RPMI7951 (cell line): Measurements from ENCODE around the gene RPL7A. TPM values are rescaled to one million over a fixed set of nuclear protein-coding genes. Genes with fewer than 3 reads are reported as not detected.
"Not testable (repeated sequence)": the region's sequence is repeated elsewhere in the genome, so short reads cannot be mapped to it uniquely, and the experiment has no call there.

Experiments
- DNase-seq: peaks from one replicate; pipeline ENCODE4 v3.0.0-alpha.2; 2012; ENCODE audit warnings: low read depth
- total RNA-seq: library from RNA; depleted of rRNA; stranded (reverse); fragments of >200 nt; shearing (Covaris generic); gene quantifications from 2 replicates; pipeline ENCODE4 v1.2.3, GENCODE V29; 2014

The RPL7A gene
- total RNA-seq, 1 experiment from 2014 or later: 1,811 TPM

DNA sequence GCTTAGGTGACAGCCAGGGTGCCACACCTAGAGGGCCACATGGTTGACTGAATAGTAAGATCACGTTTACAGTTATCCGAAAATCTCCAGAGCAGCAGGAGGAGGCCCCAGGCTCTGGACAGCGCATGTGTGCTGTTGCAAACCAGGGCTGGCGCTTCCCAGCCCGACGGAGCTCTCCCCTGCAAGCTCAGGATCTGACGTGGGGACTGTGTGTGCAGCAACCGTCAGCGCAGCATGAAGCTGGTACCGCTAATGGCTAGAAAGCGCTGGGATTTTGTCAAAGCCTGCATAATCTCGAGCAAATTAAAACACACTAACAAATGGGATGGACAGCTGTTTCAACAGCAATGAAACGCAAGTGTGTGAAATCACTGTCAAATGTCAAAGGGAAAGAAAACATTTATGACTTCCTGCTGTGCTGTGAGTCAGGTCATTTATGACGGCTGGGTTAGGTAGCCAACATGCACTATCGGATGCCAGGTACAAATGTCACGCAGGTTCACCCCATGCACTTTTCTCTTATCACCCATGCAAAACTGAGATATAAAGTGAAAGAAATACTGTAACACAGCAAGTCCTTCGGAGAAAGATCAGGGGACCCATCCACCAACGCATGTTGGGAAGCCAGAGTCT lies 20.3 kb downstream of the RPL7A start:
- DNase-seq: no peak

- no peak for DNase-seq
Observed at GRCh38 chr9:133369422-133369821, 21.4 kb downstream of the RPL7A start.

- DNase-seq: no peak
Observed at GRCh38 chr9:133369933-133370332, 21.9 kb downstream of the RPL7A start.

DNA sequence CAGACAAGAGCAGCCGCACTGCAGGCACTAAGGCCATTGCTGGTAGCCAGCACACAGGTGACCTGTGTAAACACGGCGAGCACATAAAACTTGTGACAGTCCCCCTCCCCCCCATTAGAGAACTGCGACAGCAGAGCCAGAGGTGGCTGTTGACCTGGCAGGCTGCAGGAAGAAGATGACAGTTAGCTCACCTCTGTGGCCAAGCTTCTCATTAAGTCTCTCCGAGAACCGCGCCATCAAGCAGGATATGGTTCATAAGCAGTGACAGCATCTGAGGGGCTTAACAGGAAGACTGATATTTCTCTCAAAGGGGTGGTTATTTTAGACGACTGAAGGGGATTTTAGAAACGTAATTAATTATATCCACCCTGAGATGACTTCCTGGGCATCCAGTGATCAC lies 22.7 kb downstream of the RPL7A start:
- no peak for DNase-seq

- DNase-seq: no peak
Observed at GRCh38 chr9:133371261-133371711, 23.3 kb downstream of the RPL7A start.

- DNase-seq: no peak
Observed at GRCh38 chr9:133372144-133372543, 24.1 kb downstream of the RPL7A start.

DNA sequence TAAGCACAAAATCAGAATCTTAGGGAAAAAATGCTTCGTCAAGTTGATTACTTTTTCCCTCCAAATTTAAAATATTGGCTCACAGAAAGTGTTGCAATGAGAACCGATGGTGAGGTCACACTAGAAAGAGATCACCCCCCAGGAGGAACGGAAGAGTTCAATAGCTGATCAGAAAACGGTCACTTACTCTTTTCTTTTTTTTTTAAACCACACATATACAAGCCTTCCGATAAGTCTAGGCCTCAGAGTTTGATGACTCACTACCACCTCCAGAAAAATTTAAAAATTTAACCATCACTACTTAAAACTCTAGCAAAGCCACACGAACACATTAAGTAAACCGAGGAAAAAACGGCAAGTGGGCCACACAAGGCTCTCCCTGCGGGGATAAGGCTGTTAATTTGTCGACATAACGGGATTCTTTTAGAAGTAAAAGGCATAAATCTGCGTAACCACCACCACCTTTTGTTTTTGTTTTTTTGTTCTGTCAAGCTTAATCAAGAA lies 26.6 kb downstream of the RPL7A start:
- DNase-seq: peak; percentile 46

DNA sequence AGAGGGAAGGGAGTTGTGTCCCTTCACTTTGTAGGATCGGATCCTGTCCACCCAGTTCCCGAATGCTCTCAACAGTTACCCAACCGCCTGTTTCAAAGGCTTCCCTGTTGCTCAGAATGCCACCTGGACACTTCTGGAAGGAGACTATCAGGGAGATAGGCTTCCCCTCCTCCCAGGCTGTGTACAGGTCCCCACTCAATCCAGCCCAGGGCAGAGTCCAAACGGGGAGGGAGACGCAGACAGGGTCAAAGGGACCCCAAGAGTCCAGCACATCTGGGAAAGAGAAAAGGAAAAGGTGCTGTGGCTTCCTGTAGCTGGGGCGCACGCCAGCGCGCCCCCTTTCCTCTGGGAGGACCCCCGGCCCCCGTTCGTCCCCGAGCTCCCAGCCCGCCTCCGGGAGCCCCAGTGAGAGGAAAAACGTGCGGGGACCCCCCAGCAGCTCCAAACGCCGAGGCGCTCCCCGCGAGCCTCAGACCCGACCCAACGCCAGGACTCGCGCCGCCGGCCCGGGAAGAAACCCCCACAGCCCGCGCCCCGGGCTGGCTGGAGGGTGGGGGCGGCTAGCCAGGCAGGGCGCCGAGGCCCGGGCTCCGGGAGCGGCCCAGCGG lies 27.2 kb downstream of the RPL7A start:
- DNase-seq: peak; percentile 24

- DNase-seq: peak; percentile 94
Observed at GRCh38 chr9:133375724-133376654, 28.0 kb downstream of the RPL7A start, which contains the start of the genes STKLD1 and SURF4. Gene STKLD1, plus strand, starts transcription at chr9:133376366. Its CDS starts 108 bp downstream, at chr9:133376474. Gene SURF4, minus strand, starts transcription at chr9:133376060. Its CDS starts 91 bp downstream, at chr9:133375969.

DNA sequence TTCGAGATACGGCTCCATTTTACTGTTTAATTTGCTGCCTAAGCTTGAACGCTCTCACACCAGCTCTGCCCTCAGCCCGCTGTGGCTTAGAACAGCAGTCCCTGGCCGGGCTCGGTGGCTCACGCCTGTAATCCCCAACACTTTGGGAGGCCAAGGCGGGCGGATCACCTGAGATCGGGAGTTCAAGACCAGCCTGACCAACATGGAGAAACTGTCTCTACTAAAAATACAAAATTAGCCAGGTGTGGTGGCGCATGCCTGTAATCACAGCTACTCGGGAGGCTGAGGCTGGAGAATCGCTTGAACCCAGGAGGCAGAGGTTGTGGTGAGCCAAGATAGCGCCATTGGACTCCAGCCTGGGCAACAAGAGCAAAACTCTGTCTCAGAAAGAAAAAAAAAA lies 29.3 kb downstream of the RPL7A start:
- DNase-seq: not testable (repeated sequence)

DNA sequence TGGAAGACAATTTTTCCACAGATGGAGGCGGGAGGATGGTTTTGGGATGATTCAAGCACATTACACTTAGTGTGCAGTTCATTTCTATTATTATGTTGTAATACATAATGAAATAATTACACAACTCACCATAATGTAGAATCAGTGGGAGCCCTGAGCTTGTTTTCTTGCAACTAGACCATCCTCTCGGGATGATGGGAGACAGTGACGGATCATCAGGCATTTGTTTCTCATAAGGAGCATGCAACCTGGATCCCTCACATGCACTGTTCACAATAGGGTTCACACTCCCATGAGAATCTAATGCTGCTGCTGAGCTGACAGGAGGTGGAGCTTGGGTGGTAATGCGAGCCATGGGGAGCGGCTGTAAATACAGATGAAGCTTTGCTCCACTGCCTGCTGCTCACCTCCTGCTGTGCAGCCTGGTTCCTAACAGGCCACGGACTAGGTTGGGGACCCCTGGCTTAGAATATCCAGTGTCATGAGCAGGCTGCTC lies 29.8 kb downstream of the RPL7A start:
- peak; percentile 43 for DNase-seq

- DNase-seq: no peak
Observed at GRCh38 chr9:133378408-133378962, 30.5 kb downstream of the RPL7A start.

- no peak for DNase-seq
Observed at GRCh38 chr9:133379153-133380086, 31.4 kb downstream of the RPL7A start.

GRCh38 chr9:133380734-133381133 lies 32.7 kb downstream of the RPL7A start:
- no peak for DNase-seq

DNA sequence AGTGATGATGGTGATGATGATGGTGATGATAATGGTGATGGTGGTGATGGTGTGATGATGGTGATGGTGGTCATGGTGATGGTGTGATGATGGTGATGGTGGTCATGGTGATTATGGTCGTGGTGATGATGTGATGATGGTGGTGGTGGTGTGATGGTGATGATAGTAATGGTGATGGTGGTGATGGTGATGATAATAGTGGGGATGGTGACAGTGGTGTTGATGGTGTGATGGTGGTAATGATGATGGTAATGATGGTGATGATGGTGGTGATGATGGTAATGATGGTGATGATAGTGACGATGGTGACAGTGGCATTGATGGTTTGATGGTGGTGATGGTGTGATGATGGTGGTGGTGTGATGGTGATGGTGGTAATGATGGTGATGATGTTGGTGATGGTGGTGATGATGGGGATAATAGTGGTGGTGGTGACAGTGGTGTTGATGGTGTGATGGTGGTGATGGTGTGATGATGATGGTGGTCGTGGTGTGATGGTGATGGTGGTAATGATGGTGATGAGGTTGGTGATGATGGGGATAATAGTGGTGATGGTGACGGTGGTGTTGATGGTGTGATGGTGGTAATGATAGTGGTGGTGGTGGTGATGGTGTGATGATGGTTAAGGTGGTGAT lies 34.6 kb downstream of the RPL7A start:
- DNase-seq: no peak

DNA sequence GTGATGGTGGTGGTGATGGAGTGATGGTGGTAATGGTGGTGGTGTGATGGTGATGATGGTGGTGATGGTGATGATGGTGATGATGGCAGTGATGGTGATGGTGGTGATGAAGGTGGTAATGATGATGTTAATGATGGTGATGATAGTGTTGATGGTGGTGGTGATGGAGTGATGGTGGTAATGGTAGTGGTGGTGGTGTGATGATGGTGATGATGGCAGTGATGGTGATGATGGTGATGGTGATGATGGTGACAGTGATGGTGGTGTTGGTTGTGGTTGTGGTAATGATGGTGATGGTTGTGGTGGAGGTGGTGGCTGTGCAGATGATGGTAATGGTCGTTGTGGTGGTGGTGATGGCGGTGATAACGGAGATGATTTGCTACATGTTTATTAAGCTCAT lies 35.4 kb downstream of the RPL7A start:
- DNase-seq: no peak

GRCh38 chr9:133384736-133385321 lies 36.8 kb downstream of the RPL7A start:
- DNase-seq: no peak

- DNase-seq: no peak
Observed at GRCh38 chr9:133385452-133385851, 37.4 kb downstream of the RPL7A start.

GRCh38 chr9:133386338-133386737 lies 38.3 kb downstream of the RPL7A start:
- no peak for DNase-seq

GRCh38 chr9:133387680-133388079 lies 39.7 kb downstream of the RPL7A start:
- no peak for DNase-seq
